ENCODE results near the gene MYH10. TPM values are rescaled to one million over a fixed set of nuclear protein-coding genes. Genes with fewer than 3 reads are reported as not detected.

Gene MYH10
- total RNA-seq, 1 experiment from 2014 or later = 147 TPM

- no peak for DNase-seq (ENCODE audit: low spot score)
- in situ Hi-C loops (cut with HindIII; ENCODE audit: low sequenced_read_pairs) = no loop called here
Measured at GRCh38 chr17:8650119-8650499, 19.6 kb upstream of the MYH10 start.

GRCh38 chr17:8649157-8650118 is 18.9 kb upstream of the MYH10 start:
- no peak for DNase-seq (ENCODE audit: low spot score)
- in situ Hi-C loops (cut with HindIII; ENCODE audit: low sequenced_read_pairs) = no loop called here

GRCh38 chr17:8647956-8648355 is 17.4 kb upstream of the MYH10 start:
- in situ Hi-C loops (cut with HindIII; ENCODE audit: low sequenced_read_pairs) = no loop called here
- DNase-seq (ENCODE audit: low spot score) = no peak

- in situ Hi-C loops (cut with HindIII; ENCODE audit: low sequenced_read_pairs) = no loop called here
- DNase-seq (ENCODE audit: low spot score) = no peak
Measured at GRCh38 chr17:8647202-8647601, 16.7 kb upstream of the MYH10 start.

- in situ Hi-C loops (cut with HindIII; ENCODE audit: low sequenced_read_pairs) = no loop called here
- no peak for DNase-seq (ENCODE audit: low spot score)
Measured at GRCh38 chr17:8644507-8644902, 14.0 kb upstream of the MYH10 start.

- DNase-seq (ENCODE audit: low spot score) = no peak
Measured at GRCh38 chr17:8643855-8644506, 13.5 kb upstream of the MYH10 start.

GRCh38 chr17:8639709-8640108 is 9.2 kb upstream of the MYH10 start:
- in situ Hi-C loops (cut with HindIII; ENCODE audit: low sequenced_read_pairs) = no loop called here
- no peak for DNase-seq (ENCODE audit: low spot score)

More at GRCh38 chr17:8643855-8644506, 13.5 kb upstream of the MYH10 start:
- in situ Hi-C loops (cut with HindIII; ENCODE audit: low sequenced_read_pairs) = no loop called here

GRCh38 chr17:8632061-8632460 is 1.5 kb upstream of the MYH10 start:
- no peak for DNase-seq (ENCODE audit: low spot score)
- in situ Hi-C loops (cut with HindIII; ENCODE audit: low sequenced_read_pairs) = no loop called here

GRCh38 chr17:8631554-8631877 is 991 bp upstream of the MYH10 start:
- DNase-seq (ENCODE audit: low spot score) = no peak
- in situ Hi-C loops (cut with HindIII; ENCODE audit: low sequenced_read_pairs) = no loop called here

GRCh38 chr17:8630802-8631553 is 453 bp upstream of the MYH10 start:
- in situ Hi-C loops (cut with HindIII; ENCODE audit: low sequenced_read_pairs) = no loop called here
- peak; percentile 99 for DNase-seq (ENCODE audit: low spot score)

GRCh38 chr17:8629371-8630226 is 926 bp downstream of the MYH10 start:
- in situ Hi-C loops (cut with HindIII; ENCODE audit: low sequenced_read_pairs) = no loop called here
- DNase-seq (ENCODE audit: low spot score) = peak; percentile 49

GRCh38 chr17:8628609-8629169 is 1.8 kb downstream of the MYH10 start:
- in situ Hi-C loops (cut with HindIII; ENCODE audit: low sequenced_read_pairs) = no loop called here
- no peak for DNase-seq (ENCODE audit: low spot score)

- in situ Hi-C loops (cut with HindIII; ENCODE audit: low sequenced_read_pairs) = no loop called here
- DNase-seq (ENCODE audit: low spot score) = no peak
Measured at GRCh38 chr17:8628172-8628571, 2.4 kb downstream of the MYH10 start.

- in situ Hi-C loops (cut with HindIII; ENCODE audit: low sequenced_read_pairs) = no loop called here
- DNase-seq (ENCODE audit: low spot score) = no peak
Measured at GRCh38 chr17:8623591-8623990, 6.9 kb downstream of the MYH10 start.

GRCh38 chr17:8622191-8622590 is 8.3 kb downstream of the MYH10 start:
- no peak for DNase-seq (ENCODE audit: low spot score)
- in situ Hi-C loops (cut with HindIII; ENCODE audit: low sequenced_read_pairs) = no loop called here

- in situ Hi-C loops (cut with HindIII; ENCODE audit: low sequenced_read_pairs) = no loop called here
- DNase-seq (ENCODE audit: low spot score) = no peak
Measured at GRCh38 chr17:8621585-8621984, 8.9 kb downstream of the MYH10 start.

GRCh38 chr17:8619294-8619693 is 11.2 kb downstream of the MYH10 start:
- in situ Hi-C loops (cut with HindIII; ENCODE audit: low sequenced_read_pairs) = no loop called here
- no peak for DNase-seq (ENCODE audit: low spot score)

- in situ Hi-C loops (cut with HindIII; ENCODE audit: low sequenced_read_pairs) = no loop called here
- no peak for DNase-seq (ENCODE audit: low spot score)
Measured at GRCh38 chr17:8618825-8619224, 11.7 kb downstream of the MYH10 start.

- in situ Hi-C loops (cut with HindIII; ENCODE audit: low sequenced_read_pairs) = no loop called here
- no peak for DNase-seq (ENCODE audit: low spot score)
Measured at GRCh38 chr17:8614988-8615387, 15.5 kb downstream of the MYH10 start.
